Suppressor macrophage treated with lipopolysaccharide for 1 hour (primary cell): Measurements from ENCODE around the gene SERPINB5.

Source experiments
- DNase-seq, 3 donors: peaks; one replicate each; pipeline ENCODE4 v3.0.0-alpha.2; 2020 to 2022

Gene SERPINB5

GRCh38 chr18:63470751-63471150 lies 6.0 kb upstream of the SERPINB5 start:
- DNase-seq, result no peak

- DNase-seq, result no peak
These were observed 4.4 kb upstream of the SERPINB5 start for GRCh38 chr18:63472380-63472779.

- DNase-seq, result no peak
These were observed 442 bp downstream of the SERPINB5 start for GRCh38 chr18:63477200-63477599.

GRCh38 chr18:63477968-63478367 lies 1.2 kb downstream of the SERPINB5 start:
- DNase-seq, result no peak

- no peak for DNase-seq
These were observed 3.1 kb downstream of the SERPINB5 start for GRCh38 chr18:63479826-63480225.

GRCh38 chr18:63480476-63480875 lies 3.7 kb downstream of the SERPINB5 start:
- DNase-seq, result no peak

GRCh38 chr18:63480915-63481314 lies 4.2 kb downstream of the SERPINB5 start:
- DNase-seq, result no peak

GRCh38 chr18:63487676-63488075 lies 10.9 kb downstream of the SERPINB5 start:
- no peak for DNase-seq

GRCh38 chr18:63488160-63488559 lies 11.4 kb downstream of the SERPINB5 start:
- DNase-seq, result no peak

GRCh38 chr18:63492851-63493250 lies 16.1 kb downstream of the SERPINB5 start:
- no peak for DNase-seq

- DNase-seq, result no peak
These were observed 18.9 kb downstream of the SERPINB5 start for GRCh38 chr18:63495675-63496074.

- DNase-seq, result peak; percentile 59 to 69 (median 69)
These were observed 29.0 kb downstream of the SERPINB5 start for GRCh38 chr18:63505566-63506335.

GRCh38 chr18:63506336-63506646 lies 29.5 kb downstream of the SERPINB5 start:
- DNase-seq, result no peak

- no peak for DNase-seq
These were observed 31.8 kb downstream of the SERPINB5 start for GRCh38 chr18:63508596-63508995.

GRCh38 chr18:63511285-63511684 lies 34.5 kb downstream of the SERPINB5 start:
- peak; percentile 40 to 63 (median 58) for DNase-seq

GRCh38 chr18:63514326-63514725 lies 37.6 kb downstream of the SERPINB5 start:
- no peak for DNase-seq

GRCh38 chr18:63514888-63515678 lies 38.3 kb downstream of the SERPINB5 start:
- no peak for DNase-seq

- DNase-seq, result no peak
These were observed 39.0 kb downstream of the SERPINB5 start for GRCh38 chr18:63515801-63516200.

- peak; percentile 83 to 94 (median 86) for DNase-seq
These were observed 41.6 kb downstream of the SERPINB5 start for GRCh38 chr18:63518178-63519012.

GRCh38 chr18:63520053-63520685 lies 43.4 kb downstream of the SERPINB5 start:
- DNase-seq, result no peak

GRCh38 chr18:63523660-63524059 lies 46.9 kb downstream of the SERPINB5 start:
- no peak for DNase-seq

- no peak for DNase-seq
These were observed 50.5 kb downstream of the SERPINB5 start for GRCh38 chr18:63527251-63527650.
